ENCODE measurements around the gene RAPGEF1. TPM values are rescaled to one million over a fixed set of nuclear protein-coding genes. Genes with fewer than 3 reads are reported as not detected.

RAPGEF1 gene
- total and polyA plus RNA-seq, 2 of the 13 experiments (the other 11 are each of a cell fraction or from before 2014, with no cell fraction given) = 21.2 to 38.9 TPM

- DNase-seq (ENCODE audit: low spot score) (no peak), FAIRE-seq (no peak), ATAC-seq (no peak)
- H4K20me1 ChIP-seq (ENCODE audit: insufficient read depth, low read length) = no peaks in the 10 kb centered on the region
- TF ChIP-seq RFXAP (CRISPR knock-in tag; IDR thresholded peaks at IDR 0.05; ENCODE audit: borderline replicate concordance) (no peak), ZNF567 (CRISPR knock-in tag; IDR thresholded peaks at IDR 0.05; ENCODE audit: borderline replicate concordance) (no peak), ARID2 (CRISPR knock-in tag; IDR thresholded peaks at IDR 0.05; ENCODE audit: borderline replicate concordance) (no peak), ZNF256 (CRISPR knock-in tag; conservative IDR thresholded peaks at IDR 0.05) (no peak), ELF1 (CRISPR knock-in tag; IDR thresholded peaks at IDR 0.05) (no peak), MTA3 (CRISPR knock-in tag; IDR thresholded peaks at IDR 0.05) (no peak), ZBTB20 (CRISPR knock-in tag; IDR thresholded peaks at IDR 0.05; ENCODE audit: borderline replicate concordance, low read depth) (no peak), ZFX (CRISPR knock-in tag; IDR thresholded peaks at IDR 0.05; ENCODE audit: low read depth) (no peak), HNRNPH1 (optimal IDR thresholded peaks at IDR 0.05; ENCODE audit: low read depth, low read length) (no peak), ZNF543 (CRISPR knock-in tag; IDR thresholded peaks at IDR 0.05) (no peak), SMARCC2 (IDR thresholded peaks at IDR 0.05) (no peak), ZHX1 (CRISPR knock-in tag; IDR thresholded peaks at IDR 0.05; ENCODE audit: low read depth) (no peak), CCAR2 (optimal IDR thresholded peaks at IDR 0.05; ENCODE audit: low read depth, low read length) (no peak), POLR2AphosphoS2 (IDR thresholded peaks at IDR 0.05; ENCODE audit: low read depth, low read length) (no peak), GMEB2 (CRISPR knock-in tag; IDR thresholded peaks at IDR 0.05; ENCODE audit: low read depth) (no peak), SP4 (CRISPR knock-in tag; IDR thresholded peaks at IDR 0.05) (no peak), NR2C2 (CRISPR knock-in tag; IDR thresholded peaks at IDR 0.05; ENCODE audit: borderline replicate concordance) (no peak), HNRNPUL1 (IDR thresholded peaks at IDR 0.05; ENCODE audit: low read depth, low read length) (no peak)
- TF ChIP-seq, protein P1, sequence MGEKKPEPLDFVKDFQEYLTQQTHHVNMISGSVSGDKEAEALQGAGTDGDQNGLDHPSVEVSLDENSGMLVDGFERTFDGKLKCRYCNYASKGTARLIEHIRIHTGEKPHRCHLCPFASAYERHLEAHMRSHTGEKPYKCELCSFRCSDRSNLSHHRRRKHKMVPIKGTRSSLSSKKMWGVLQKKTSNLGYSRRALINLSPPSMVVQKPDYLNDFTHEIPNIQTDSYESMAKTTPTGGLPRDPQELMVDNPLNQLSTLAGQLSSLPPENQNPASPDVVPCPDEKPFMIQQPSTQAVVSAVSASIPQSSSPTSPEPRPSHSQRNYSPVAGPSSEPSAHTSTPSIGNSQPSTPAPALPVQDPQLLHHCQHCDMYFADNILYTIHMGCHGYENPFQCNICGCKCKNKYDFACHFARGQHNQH (CRISPR knock-in tag; IDR thresholded peaks at IDR 0.05) = no peak
- H3K9ac ChIP-seq (ENCODE audit: insufficient read depth, low read depth, low read length) = no peak overlapping the region
- no peak overlapping the region for H2AFZ ChIP-seq (ENCODE audit: low read length)
- in situ Hi-C loops (cut with HindIII; ENCODE audit: extremely low pct_ligation_motif_present, low pct_unique_long_range_greater_than_20kb) = loop anchor here (25.0 kb wide), 1 partner anchor 662 kb away; no protein-coding TSS in a partner anchor
- intact Hi-C loops (cut with micrococcal nuclease; ENCODE audit: unreplicated experiment) = no loop called here
- no peaks in the 10 kb centered on the region for H3K79me2 ChIP-seq (ENCODE audit: insufficient read depth, low read length)
- ChIA-PET POLR2A (no interaction called here), CTCF (ENCODE audit: low intra/inter-chr PET ratio, low total read pairs) (no interaction called here)
- H3K27ac ChIP-seq (ENCODE audit: extremely low read length, insufficient read depth, low read length) = no peak overlapping the region
- no peaks in the 10 kb centered on the region for H3K9me3 ChIP-seq (ENCODE audit: low read length)
- H3K4me2 ChIP-seq (ENCODE audit: low read depth, low read length) = no peak overlapping the region
- H3K27me3 ChIP-seq (ENCODE audit: control insufficient read depth in 1 of 2, insufficient read depth in 2 of 2, low read length in 2 of 2) = no peaks in the 10 kb centered on the region
- no peak overlapping the region for H3K4me3 ChIP-seq (replicated peaks in 1 of 3; ENCODE audit: insufficient read depth in 1 of 3, low read depth in 2 of 3, low read length in 3 of 3)
- H3K4me1 ChIP-seq (ENCODE audit: insufficient read depth, low read length) = no peaks in the 10 kb centered on the region
- peaks cover 5 to 19% of the 10 kb centered on the region in 2 experiments; a peak in 3 of 5 replicates for H3K36me3 ChIP-seq (replicated peaks in 1 of 2; ENCODE audit: control insufficient read depth in 1 of 2, insufficient read depth in 2 of 2, low read length in 2 of 2)
- 91% methylated on average over 5 of the region's 17 CpGs for WGBS (ENCODE audit: low lambda C conversion rate)
- BruUV-seq (replicated peaks) = no TSS peak
Measured at GRCh38 chr9:131574730-131575640, 164.9 kb downstream of the RAPGEF1 start.
